ENCODE results near the gene PPP1R16B.

DNA sequence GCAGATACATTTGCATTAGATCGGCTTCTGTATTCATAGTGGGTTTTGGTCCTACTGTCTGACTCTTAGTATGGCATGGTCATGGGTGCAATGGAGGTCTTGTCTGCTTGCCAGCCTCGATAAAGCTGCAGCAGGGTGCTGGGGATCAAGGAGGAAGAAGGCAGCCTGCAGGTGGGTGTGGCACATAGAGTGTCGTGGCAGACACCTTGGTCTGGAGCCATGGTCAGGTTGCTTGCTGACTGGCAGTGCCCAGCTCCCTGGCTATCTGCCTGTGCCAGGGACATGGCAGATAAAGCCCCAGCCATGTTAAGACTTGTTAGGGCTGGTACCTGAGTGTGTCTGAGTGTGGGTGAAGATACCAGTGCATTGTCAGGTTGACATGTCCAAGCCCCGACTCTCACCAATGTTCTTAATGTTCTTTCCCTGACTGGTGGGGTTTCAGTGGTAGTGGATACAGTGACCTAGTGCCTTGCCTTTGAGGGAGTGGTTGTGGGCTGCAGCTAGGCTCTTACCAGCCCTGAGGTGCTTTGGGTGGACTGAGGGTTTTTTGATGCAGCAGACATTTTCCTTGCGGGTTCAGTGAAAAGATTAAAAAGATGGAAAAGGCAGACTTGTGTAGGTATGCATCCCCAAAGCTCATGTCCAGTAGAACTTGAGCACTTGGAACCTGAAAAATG lies 122.5 kb downstream of the PPP1R16B start:
- TF ChIP-seq POLR2A (IDR thresholded peaks at IDR 0.05): no peak
- TF ChIP-seq, protein P1, sequence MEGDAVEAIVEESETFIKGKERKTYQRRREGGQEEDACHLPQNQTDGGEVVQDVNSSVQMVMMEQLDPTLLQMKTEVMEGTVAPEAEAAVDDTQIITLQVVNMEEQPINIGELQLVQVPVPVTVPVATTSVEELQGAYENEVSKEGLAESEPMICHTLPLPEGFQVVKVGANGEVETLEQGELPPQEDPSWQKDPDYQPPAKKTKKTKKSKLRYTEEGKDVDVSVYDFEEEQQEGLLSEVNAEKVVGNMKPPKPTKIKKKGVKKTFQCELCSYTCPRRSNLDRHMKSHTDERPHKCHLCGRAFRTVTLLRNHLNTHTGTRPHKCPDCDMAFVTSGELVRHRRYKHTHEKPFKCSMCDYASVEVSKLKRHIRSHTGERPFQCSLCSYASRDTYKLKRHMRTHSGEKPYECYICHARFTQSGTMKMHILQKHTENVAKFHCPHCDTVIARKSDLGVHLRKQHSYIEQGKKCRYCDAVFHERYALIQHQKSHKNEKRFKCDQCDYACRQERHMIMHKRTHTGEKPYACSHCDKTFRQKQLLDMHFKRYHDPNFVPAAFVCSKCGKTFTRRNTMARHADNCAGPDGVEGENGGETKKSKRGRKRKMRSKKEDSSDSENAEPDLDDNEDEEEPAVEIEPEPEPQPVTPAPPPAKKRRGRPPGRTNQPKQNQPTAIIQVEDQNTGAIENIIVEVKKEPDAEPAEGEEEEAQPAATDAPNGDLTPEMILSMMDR (IDR thresholded peaks at IDR 0.05): no peak
